GM21619 (cell line): ENCODE measurements around the gene PLXNA4.

Experiments
- ATAC-seq: cut with Tn5 transposase; IDR thresholded peaks from one replicate; pipeline ENCODE4 v1.9.1; 2021; ENCODE audit not compliant: unreplicated experiment

Gene PLXNA4

DNA sequence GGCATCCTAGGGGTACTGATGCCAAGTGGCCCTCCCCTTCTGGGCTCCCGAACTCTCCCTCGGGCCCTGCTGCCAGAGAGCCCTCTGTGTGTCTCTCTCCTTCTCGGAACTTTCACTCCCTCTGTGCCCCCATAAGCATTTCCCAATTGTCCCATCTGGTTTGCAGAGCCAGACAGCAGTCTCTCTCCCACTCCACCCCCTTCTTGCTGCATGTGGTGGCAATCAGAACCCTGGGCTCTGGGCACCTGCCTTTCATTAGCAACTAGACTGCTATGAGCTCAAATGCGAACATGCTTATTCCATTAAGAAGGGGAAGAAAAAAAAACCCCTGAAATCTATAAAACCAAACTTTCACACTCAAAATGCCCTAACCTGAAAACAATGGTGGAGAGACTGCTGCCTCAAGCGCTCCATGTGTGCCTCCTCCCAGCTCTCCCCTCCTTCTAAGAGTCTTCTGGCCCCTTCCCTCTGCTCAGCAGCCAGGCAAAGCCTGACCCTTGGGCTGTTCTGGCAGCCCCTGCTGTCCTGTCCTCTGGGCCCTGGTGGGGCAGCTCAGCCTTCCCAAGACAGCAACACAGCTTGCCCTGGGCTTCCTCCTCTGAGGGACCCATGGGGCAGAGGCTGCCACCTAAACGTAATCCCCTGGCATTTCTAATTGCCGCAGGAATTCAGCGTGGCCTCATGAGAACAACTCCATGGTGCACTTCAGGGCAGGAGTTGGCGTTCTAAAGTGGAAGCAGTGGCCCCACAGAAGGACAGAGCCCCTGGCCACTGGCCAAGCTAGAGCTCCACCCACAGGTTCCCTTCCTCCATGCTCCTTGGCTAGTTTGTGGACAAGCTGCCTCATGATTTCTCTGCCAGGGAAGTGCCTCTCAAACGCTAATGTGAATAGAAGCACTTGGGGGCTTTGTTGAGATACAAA lies 415.4 kb downstream of the PLXNA4 start:
- no peak for ATAC-seq

DNA sequence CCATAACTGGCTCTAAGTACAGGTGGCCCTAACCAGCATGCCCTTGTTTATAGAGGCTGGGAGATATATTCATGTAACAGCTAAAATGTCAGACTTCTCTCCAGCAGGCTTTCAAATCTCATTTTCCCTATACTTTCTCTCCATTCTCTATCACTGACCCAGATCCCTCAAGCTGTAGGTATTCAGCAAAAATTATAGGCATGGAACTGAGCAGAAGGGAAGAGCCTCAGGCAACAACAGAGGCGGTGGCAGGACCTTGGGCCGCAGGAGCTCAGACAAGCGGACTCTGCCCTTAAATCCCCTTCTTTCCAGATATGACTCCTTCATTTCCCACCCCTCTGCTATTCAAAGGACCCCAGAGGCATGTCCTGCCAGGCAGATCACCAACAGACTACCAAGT lies 417.4 kb downstream of the PLXNA4 start:
- ATAC-seq = no peak

GRCh38 chr7:132158166-132158565 lies 418.1 kb downstream of the PLXNA4 start:
- no peak for ATAC-seq

DNA sequence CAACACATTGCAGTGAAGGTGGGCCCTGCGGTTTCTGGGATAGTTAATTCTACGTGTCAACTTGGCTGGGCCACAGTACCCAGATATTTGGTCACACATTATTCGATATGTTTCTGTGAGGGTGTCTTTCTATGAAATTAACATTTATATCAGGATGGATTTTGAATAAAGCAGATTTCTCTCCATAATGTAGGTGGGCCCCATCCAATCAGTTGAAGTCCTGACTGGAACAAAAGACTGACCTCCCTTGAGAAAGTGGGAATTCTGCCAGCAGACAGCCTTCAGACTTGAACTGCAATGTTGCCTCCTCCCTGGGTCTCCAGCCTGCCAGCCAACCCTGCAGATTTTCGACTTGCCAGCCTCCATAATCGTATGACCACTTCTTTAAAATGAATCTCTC lies 420.6 kb downstream of the PLXNA4 start:
- no peak for ATAC-seq

GRCh38 chr7:132154695-132155471 lies 421.4 kb downstream of the PLXNA4 start:
- no peak for ATAC-seq

- ATAC-seq = no peak
These were observed 422.0 kb downstream of the PLXNA4 start for GRCh38 chr7:132154248-132154647.

GRCh38 chr7:132152131-132152889 lies 424.0 kb downstream of the PLXNA4 start:
- ATAC-seq = no peak

DNA sequence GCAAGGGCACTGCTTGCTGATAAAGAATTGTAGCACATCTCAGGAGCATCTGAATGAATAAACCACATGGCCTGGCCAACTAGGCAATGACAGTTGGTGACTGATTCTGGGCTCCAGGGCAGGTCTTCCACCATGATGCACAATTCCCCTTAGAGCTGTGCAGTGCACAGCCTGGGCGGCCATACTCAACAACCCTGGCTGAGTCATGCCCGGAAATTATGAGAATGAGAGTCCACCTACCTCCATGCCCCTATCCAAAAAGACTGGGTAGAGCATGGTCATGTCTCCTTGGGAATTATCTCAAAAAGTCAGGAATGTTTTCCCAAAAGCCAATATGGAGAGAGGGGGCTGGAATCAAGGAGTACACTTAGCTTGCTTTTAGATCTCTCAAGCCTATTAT lies 425.6 kb downstream of the PLXNA4 start:
- no peak for ATAC-seq

- no peak for ATAC-seq
These were observed 426.6 kb downstream of the PLXNA4 start for GRCh38 chr7:132149436-132150304.

DNA sequence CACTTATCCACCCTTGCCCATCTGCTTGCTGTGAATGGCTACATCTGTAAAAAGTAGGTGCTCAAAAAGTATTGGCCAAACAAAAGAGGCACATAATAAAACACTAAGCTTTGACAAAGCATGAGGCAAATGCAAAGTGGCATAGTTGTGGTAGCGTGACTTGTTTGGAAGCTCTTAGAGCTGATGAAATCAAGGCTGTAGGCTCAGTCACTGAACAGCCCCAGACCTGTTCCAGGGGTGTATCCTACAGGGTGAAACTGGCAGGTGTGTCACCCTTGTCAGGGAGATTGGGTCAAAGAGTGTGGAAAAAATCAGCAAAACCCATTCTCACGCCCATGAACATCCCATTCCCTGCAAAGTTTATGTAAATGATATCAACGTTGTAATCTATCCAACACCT lies 427.4 kb downstream of the PLXNA4 start:
- no peak for ATAC-seq

DNA sequence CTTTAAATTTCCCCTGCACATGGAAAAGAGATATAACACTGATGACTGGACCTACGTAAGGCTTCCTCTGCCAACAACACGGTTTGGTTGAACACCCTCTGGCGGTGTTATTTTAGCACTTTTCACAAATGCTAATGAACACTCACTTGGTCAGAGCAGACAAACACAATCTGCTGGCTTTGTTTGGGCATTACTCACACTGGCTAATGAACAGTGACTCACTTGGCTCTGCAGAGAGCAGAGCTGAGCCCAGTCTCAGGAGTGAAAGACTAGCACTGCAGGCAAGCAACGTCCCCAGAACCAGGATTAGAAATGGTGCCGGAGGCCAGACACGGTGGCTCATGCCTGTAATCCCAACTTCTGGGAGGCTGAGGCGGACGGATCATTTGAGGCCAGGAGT lies 430.8 kb downstream of the PLXNA4 start:
- ATAC-seq = no peak

- no peak for ATAC-seq
These were observed 431.2 kb downstream of the PLXNA4 start for GRCh38 chr7:132145063-132145462.

GRCh38 chr7:132142006-132142405 lies 434.3 kb downstream of the PLXNA4 start:
- no peak for ATAC-seq

DNA sequence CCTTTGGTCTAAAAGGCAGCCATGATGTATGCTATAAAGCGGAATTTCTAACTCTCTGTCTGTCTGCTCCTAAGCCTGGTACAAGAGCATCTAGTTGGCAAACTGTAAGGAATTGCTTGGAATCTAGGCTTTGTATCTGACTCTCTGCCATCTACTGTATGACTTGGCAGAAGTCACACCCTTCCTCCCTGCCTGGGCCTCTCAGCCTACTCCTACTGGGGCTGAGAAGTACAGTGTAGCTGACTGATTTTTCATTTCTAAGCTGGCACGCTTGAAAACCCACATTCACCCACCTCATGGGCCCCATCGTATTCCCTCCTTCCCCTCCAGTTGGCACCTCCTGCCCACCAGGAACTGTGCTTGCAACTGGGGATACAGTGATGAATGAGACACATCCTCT lies 435.2 kb downstream of the PLXNA4 start:
- ATAC-seq = no peak

- ATAC-seq = no peak
These were observed 435.9 kb downstream of the PLXNA4 start for GRCh38 chr7:132140341-132140740.

DNA sequence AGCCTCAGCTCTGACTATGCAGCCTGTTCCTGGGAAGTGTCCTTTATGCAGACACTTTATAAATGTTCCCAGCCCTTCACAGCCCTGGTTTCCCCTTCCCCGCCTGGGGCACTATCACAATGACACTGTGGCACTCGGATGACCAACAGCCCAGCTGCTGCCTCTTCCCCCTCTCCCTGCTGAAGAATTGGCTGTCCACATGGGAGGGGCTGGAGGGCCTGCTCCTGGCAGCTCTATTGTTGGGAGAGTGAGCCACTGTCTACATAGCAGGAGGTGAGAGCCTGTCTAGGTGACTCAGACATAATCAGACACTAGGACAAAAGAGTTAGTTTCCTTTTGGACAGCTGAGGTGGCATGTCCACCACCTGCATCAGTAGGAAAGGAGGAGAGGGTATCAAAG lies 437.5 kb downstream of the PLXNA4 start:
- ATAC-seq = no peak

DNA sequence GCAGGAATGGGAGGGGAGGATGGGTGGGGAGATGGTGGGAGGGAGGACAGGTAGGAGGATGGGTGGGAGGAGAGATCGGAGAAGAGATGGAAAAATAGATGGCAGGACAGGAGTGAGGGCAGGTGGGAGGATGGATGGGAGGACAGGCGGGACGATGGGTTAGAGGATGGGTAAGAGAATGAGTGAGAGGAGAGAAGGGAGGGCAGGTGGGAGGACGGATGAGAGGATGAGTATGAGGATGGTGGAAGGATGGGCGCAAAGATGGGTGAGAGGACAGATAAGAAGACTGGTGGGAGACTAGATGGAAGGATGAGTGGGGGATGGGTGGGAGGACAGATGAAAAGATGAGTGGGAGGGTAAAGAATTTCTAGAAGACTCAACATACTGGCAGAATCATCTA lies 438.6 kb downstream of the PLXNA4 start:
- no peak for ATAC-seq

DNA sequence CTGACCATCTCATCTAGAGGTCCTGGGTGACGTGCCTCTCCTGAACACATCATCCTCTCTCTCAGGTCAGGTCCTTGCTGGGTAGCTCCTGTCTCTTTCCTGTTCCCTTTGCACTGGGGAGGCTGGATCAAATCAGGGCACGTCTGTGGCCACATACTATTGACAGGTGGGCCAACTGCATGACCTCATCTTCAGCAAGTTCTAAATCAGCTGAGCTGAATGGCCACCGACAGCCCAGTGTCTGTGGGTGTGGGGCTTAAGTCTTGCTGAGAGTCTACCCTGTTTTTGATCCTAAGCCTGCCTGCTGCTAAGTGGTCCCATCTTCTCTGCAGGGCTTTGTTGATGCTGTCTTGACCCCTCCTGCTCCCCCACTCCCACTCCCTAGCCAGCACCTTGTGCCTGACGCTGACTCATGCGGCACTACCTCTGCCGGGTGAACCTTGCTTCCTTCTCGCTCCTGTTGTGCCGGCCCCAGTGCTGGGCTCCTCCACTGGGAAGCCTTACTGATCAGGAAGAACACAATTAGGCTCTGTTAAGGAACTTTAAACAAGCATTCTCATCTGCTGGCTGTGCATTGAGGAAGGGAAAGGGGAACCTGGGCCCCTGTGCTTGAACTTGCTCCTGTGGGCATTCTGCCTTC lies 440.4 kb downstream of the PLXNA4 start:
- no peak for ATAC-seq

DNA sequence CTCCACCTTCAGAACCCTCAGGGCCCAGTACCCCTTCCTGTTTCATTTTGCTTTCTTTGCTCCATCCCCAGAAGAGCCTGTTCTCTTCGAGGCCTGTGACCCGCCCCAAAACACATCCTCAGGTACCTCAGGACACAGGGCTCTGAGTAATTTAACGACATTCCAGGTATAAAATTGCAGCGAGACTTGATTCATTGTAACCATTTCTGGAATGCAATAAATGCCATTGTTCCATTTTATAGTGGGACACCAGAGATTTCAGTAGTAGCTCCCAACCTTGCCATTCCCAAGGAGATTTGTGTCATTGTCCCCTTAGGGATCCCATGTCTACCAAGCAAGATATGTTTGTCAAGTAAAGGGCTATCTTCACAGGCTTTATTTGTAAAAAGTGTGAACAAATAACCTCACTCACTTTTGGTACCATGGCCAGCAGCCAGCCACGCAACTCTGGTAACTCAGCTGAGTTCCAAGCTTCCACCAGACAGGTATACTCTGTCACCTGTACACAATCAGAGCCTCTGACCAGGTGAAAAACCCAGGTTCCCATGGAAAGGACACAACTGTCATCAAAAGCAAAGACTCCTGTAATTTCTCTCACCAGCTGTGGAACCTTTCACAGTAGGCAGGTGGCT lies 441.3 kb downstream of the PLXNA4 start:
- ATAC-seq = no peak

- no peak for ATAC-seq
These were observed 442.8 kb downstream of the PLXNA4 start for GRCh38 chr7:132133501-132133900.
